ENCODE measurements around the gene NR1D2.
"Not testable (repeated sequence)": the region's sequence is repeated elsewhere in the genome, so short reads cannot be mapped to it uniquely, and the experiment has no call there.

NR1D2 gene

GRCh38 chr3:23968463-23969184 lies 23.5 kb downstream of the NR1D2 start:
- DNase-seq, result no peak

GRCh38 chr3:23969393-23969792 lies 24.3 kb downstream of the NR1D2 start:
- DNase-seq, result no peak

DNA sequence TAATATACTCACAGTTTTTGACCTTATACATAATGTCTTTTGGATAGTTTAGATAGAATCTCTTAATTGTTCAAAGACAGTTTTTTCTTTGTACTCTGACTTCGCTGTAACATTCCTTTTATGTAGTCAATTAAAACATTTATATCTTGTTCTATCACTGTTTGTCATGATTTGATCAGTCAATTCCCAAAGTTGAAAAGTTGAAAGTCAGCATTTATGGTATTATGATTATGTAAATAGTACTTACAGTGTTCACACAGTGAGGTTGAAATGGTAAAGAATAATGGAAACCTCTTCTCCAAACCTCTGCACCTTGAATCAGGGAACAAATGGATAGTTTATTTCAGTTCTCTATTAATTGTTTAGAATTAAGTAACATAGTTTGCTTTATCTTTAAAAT lies 26.6 kb downstream of the NR1D2 start:
- no peak for DNase-seq

DNA sequence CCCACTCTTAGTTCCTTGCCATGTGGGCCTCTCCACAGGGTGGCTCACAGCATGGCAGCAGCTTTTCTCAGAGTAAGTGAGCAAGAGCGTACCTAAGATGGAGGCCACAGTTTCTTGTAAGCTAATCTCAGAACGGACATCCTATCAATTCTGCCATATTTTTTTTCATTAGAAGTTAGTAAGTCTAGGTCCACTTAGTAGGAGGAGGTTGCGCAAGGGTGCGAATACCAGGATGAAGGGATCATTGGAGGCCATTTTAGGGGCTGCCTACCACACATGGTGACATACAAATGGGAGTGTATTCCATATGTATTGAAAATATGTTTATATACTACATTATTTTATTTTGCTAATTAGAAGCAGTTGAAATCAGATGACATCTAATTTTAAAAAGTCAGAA lies 31.5 kb downstream of the NR1D2 start:
- no peak for DNase-seq

GRCh38 chr3:23979569-23979968 lies 34.5 kb downstream of the NR1D2 start:
- no peak for DNase-seq

DNA sequence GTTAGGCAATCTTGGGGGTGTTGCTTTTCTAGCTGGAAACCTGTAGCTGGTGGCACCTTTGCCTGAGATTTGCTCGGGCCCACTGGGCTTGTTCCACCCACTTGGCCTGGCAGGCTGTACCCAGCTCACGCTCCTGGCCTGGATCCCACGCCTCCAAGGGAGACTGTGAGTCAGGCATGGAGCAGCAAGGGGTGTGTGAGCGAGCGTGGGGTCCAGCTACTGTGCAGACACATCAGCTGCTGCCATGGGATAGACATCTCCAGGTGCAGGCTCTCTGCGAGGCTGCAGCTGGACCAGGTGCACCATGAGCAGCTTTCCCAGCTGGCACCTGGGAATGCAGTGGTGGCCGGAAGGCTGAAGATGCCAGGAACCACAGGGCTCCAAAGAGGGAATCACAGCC lies 36.0 kb downstream of the NR1D2 start:
- no peak for DNase-seq

- DNase-seq, result no peak
Measured at GRCh38 chr3:23981955-23982354, 36.9 kb downstream of the NR1D2 start.

- DNase-seq, result no peak
Measured at GRCh38 chr3:23984934-23985333, 39.8 kb downstream of the NR1D2 start.

DNA sequence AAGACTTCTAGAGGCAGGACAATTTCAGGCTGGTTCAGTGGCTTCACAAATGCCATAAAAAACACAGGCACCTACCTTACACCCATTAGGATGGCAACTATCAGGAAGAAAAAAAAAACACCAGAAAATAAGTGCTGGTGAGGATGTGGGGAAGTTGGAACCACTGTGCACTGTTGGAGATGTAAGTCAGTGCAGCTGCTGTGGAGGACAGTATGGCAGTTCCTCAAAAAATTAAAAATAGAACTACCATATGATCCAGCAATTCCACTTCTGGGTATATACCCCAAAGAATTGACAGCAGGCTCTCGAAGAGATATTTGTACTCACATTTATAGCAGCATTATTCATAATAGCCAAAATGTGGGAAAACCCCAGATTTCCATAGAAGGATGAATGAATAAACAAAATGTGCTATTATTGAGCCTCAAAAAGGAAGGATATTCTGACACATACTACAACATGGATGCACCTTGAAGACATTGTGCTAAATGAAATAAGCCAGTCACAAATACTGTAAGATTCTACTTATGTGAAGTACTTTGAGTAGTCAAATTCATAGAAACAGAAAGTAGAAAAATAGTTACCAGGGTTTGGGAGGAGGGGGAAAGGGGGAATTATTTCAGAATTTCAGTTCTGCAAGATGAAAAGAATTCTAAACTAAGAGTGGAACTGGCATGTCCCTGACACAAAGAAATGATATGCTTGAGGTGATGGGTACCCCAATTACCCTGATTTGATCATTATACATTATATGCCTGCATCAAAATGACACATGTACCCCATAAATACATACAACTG lies 40.9 kb downstream of the NR1D2 start:
- DNase-seq, result no peak

GRCh38 chr3:23987356-23987755 lies 42.3 kb downstream of the NR1D2 start:
- no peak for DNase-seq

- DNase-seq, result no peak
Measured at GRCh38 chr3:23991306-23991682, 46.2 kb downstream of the NR1D2 start.

- DNase-seq, result no peak
Measured at GRCh38 chr3:23991683-23992628, 46.9 kb downstream of the NR1D2 start.

- no peak for DNase-seq
Measured at GRCh38 chr3:23993556-23994243, 48.6 kb downstream of the NR1D2 start.

- DNase-seq, result no peak
Measured at GRCh38 chr3:23994244-23994569, 49.1 kb downstream of the NR1D2 start.

DNA sequence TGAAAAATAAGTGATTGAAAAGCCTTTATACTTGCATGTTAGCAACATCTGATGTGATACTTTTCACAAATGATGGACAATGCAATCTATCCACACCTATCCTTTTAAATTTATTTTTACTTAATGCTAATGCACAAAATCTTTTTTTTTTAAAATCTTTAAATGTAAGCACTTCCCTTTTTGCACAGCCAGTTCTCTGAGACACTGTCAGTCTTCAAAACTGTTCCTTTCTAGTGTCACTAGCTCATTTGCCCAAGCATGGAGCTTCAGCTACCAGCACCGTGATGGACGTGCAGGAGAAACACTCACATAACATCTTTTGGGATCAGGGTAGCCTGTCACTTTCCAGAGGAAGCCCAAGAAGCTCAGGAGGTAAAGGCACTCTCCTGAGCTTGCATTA lies 50.1 kb downstream of the NR1D2 start:
- no peak for DNase-seq

GRCh38 chr3:23996095-23996524 lies 51.0 kb downstream of the NR1D2 start:
- DNase-seq, result no peak

- peak; percentile 36 for DNase-seq
Measured at GRCh38 chr3:23999012-23999641, 54.0 kb downstream of the NR1D2 start.

- no peak for DNase-seq
Measured at GRCh38 chr3:24002129-24002528, 57.0 kb downstream of the NR1D2 start.

- DNase-seq, result no peak
Measured at GRCh38 chr3:24003466-24003865, 58.4 kb downstream of the NR1D2 start.

DNA sequence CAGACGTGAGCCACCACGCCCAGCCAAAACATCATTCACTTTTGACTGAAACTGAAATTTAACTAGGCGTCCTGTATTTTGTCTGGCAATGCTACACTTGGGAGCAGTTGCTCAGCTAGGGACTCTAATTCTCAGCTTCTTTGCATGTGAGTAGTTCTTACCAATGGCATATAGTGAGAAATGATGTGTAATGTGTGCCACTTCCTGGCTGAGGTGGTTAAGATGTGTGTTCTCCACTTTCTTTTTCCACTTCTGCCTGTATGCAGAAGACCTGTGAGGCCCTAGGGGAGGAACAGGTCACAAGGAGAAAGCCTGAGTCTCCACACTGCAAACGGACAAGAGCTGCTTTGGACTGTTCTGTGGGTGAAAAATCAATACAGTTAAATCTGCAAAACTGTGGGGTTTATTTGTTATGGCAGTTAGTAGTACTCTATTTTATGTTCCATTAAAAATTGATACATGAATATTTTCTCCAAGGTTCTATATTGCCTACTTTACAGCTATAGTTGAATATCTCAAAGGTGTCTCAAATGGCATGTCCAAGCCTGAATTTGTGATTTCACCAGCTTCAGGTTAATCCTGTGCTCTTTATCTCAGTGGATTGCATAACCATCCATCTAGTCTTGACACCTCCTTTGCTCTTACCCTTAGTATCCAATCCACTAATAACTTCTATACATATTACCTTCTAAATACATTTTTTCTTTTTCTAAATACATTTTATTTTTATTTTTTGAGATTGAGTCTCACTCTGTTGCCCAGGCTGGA lies 59.3 kb downstream of the NR1D2 start:
- DNase-seq, result no peak

DNA sequence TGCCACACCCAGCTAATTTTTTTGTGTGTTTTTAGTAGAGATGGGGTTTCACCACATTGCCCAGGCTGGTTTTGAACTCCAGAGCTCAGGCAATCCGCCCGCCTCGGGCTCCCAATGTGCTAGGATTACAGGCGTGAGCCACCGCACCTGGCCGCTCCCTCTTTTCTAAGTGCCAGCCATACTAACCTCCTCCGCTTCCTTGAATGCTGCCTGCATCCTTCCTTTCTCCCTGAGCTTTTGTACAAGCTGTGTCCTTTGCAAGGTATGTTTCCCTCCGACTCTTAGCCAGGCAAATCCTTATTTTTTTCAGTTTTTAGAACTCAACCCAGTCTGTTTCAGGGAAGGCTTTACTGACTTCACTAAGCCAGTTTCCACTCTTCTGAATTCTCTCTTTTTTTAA lies 60.6 kb downstream of the NR1D2 start:
- no peak for DNase-seq

GRCh38 chr3:24010834-24011233 lies 65.7 kb downstream of the NR1D2 start:
- not testable (repeated sequence) for DNase-seq
